Neutrophil (primary cell): ENCODE data around the gene REPS2.

Experiments
- H3K27ac ChIP-seq: fragments of 200-600 bp; sonication (generic); 2 replicates; pipeline ENCODE4 v1.5.1; 2016; ENCODE audit warnings: mild to moderate bottlenecking, moderate library complexity
- H3K27me3 ChIP-seq: fragments of 200-600 bp; sonication (generic); 2 replicates; pipeline ENCODE4 v1.6.0; 2016; ENCODE audit warnings: mild to moderate bottlenecking
- H3K36me3 ChIP-seq: fragments of 200-600 bp; sonication (generic); 2 replicates; pipeline ENCODE4 v1.5.1; 2017
- H3K4me1 ChIP-seq, 2 experiments: fragments of 200-600 bp in 1 of 2; sonication (generic) in 1 of 2; 1 replicate in 1 of 2; 2 replicates in 1 of 2; pipeline versions ENCODE4 v1.5.1 to v1.6.1; 2013 to 2016; ENCODE audit warnings: low read depth in 1 of 2, low read length in 1 of 2, mild to moderate bottlenecking in 1 of 2, moderate library complexity in 1 of 2; ENCODE audit not compliant: control insufficient read depth in 1 of 2, insufficient read depth in 1 of 2
- H3K4me3 ChIP-seq, 2 experiments: fragments of 200-600 bp in 1 of 2; sonication (generic) in 1 of 2; 1 replicate in 1 of 2; 2 replicates in 1 of 2; pipeline ENCODE4 v1.5.1; 2013 to 2016; ENCODE audit warnings: low read depth in 1 of 2, low read length in 1 of 2, mild to moderate bottlenecking in 1 of 2, moderate library complexity in 1 of 2
- H3K9me3 ChIP-seq: fragments of 200-600 bp; sonication (generic); 2 replicates; pipeline ENCODE4 v1.5.1; 2016
- CTCF ChIP-seq: fragments of 200-600 bp; sonication (generic); IDR thresholded peaks from 2 replicates; pipeline ENCODE4 v1.5.1; 2016; ENCODE audit warnings: antibody characterized with exemption

The REPS2 gene

GRCh38 chrX:17052793-17053192 lies 106.3 kb downstream of the REPS2 start:
- Histone ChIP-seq H3K27me3 (no peaks in the 10 kb centered on the region), H3K27ac (no peak overlapping the region), H3K36me3 (peaks cover 59% of the 10 kb centered on the region), H3K4me3 (no peak overlapping the region), H3K4me1 (no peaks in the 10 kb centered on the region), H3K9me3 (no peaks in the 10 kb centered on the region)
- no peak for TF ChIP-seq CTCF

GRCh38 chrX:17053502-17053901 lies 107.0 kb downstream of the REPS2 start:
- no peak for TF ChIP-seq CTCF
- H3K4me1 ChIP-seq, result no peaks in the 10 kb centered on the region
- H3K27me3 ChIP-seq, result no peaks in the 10 kb centered on the region
- H3K9me3 ChIP-seq, result no peaks in the 10 kb centered on the region
- H3K36me3 ChIP-seq, result peaks cover 52% of the 10 kb centered on the region
- no peak overlapping the region for H3K4me3 ChIP-seq
- H3K27ac ChIP-seq, result no peak overlapping the region

GRCh38 chrX:17056868-17057608 lies 110.6 kb downstream of the REPS2 start:
- H3K9me3 ChIP-seq, result no peaks in the 10 kb centered on the region
- no peak overlapping the region for H3K27ac ChIP-seq
- no peaks in the 10 kb centered on the region for H3K4me1 ChIP-seq
- TF ChIP-seq CTCF, result no peak
- H3K36me3 ChIP-seq, result peaks cover 46% of the 10 kb centered on the region
- no peaks in the 10 kb centered on the region for H3K27me3 ChIP-seq
- H3K4me3 ChIP-seq, result no peak overlapping the region

GRCh38 chrX:17062065-17062464 lies 115.6 kb downstream of the REPS2 start:
- no peak overlapping the region for H3K27ac ChIP-seq
- no peaks in the 10 kb centered on the region for H3K4me1 ChIP-seq
- no peaks in the 10 kb centered on the region for H3K27me3 ChIP-seq
- no peak overlapping the region for H3K4me3 ChIP-seq
- peaks cover 41% of the 10 kb centered on the region for H3K36me3 ChIP-seq
- TF ChIP-seq CTCF, result no peak
- no peaks in the 10 kb centered on the region for H3K9me3 ChIP-seq

GRCh38 chrX:17065100-17065499 lies 118.6 kb downstream of the REPS2 start:
- no peak for TF ChIP-seq CTCF
- no peaks in the 10 kb centered on the region for H3K27me3 ChIP-seq
- peaks cover 63% of the 10 kb centered on the region for H3K36me3 ChIP-seq

More at GRCh38 chrX:17065100-17065499, 118.6 kb downstream of the REPS2 start:
- Histone ChIP-seq H3K4me3 (no peak overlapping the region), H3K27ac (no peak overlapping the region), H3K4me1 (no peaks in the 10 kb centered on the region), H3K9me3 (no peaks in the 10 kb centered on the region)
